Thoracic aorta (tissue), 2 donors: Measurements from ENCODE around the gene PPP1R12A. TPM values are rescaled to one million over a fixed set of nuclear protein-coding genes. Genes with fewer than 3 reads are reported as not detected.

Experiments used
- ATAC-seq: fragments of 150-250 bp; one replicate; pipeline ENCODE4 v1.8.0; 2017; ENCODE audit warnings: low read depth; ENCODE audit not compliant: insufficient number of reproducible peaks, low FRiP score
- DNase-seq: peaks from one replicate; pipeline ENCODE4 v3.0.0-alpha.2; 2020; ENCODE audit warnings: low spot score
- H3K27ac ChIP-seq, 2 donors: fragments of 200-600 bp; sonication (generic); 1 replicate in 1 of 2; 2 replicates in 1 of 2; pipeline ENCODE4 v1.5.1; 2016; ENCODE audit warnings: mild to moderate bottlenecking in 2 of 2, moderate library complexity in 2 of 2
- H3K27me3 ChIP-seq: fragments of 200-600 bp; sonication (generic); replicated peaks from 2 replicates; pipeline ENCODE4 v1.6.0; 2016; ENCODE audit warnings: mild to moderate bottlenecking; ENCODE audit not compliant: insufficient read depth
- H3K36me3 ChIP-seq: fragments of 200-600 bp; sonication (generic); one replicate; pipeline ENCODE4 v1.5.1; 2016
- H3K4me1 ChIP-seq, 2 donors: fragments of 200-600 bp; sonication (generic); 1 replicate in 1 of 2; 2 replicates in 1 of 2; pipeline versions ENCODE4 v1.5.1 to v1.6.0; 2016; ENCODE audit warnings: low read depth in 2 of 2, mild to moderate bottlenecking in 1 of 2; ENCODE audit not compliant: control insufficient read depth in 1 of 2
- H3K4me3 ChIP-seq: fragments of 200-600 bp; sonication (generic); 2 replicates; pipeline ENCODE4 v1.5.1; 2016; ENCODE audit warnings: mild to moderate bottlenecking
- H3K9me3 ChIP-seq: fragments of 200-600 bp; sonication (generic); 2 replicates; pipeline ENCODE4 v1.5.1; 2016
- CTCF ChIP-seq: fragments of 200-600 bp; sonication (generic); IDR thresholded peaks from one replicate; pipeline ENCODE4 v1.5.1; 2019; ENCODE audit warnings: antibody characterized with exemption
- total RNA-seq, 2 donors: library from RNA; depleted of rRNA; stranded (reverse); fragments of >200 nt; gene quantifications; one replicate each; pipeline versions ENCODE4 v1.1.0 to v1.2.3, GENCODE V29; 2016

PPP1R12A gene
- total RNA-seq, 2 donors from 2014 or later: 151 to 199 TPM

GRCh38 chr12:79920421-79921238 lies 14.3 kb downstream of the PPP1R12A start:
- Histone ChIP-seq H3K27ac (no peak overlapping the region), H3K9me3 (no peaks in the 10 kb centered on the region), H3K4me3 (no peak overlapping the region), H3K4me1 (peaks cover 51 to 82% of the 10 kb centered on the region in 2 donors), H3K36me3 (no peaks in the 10 kb centered on the region), H3K27me3 (no peaks in the 10 kb centered on the region)
- ATAC-seq: no peak
- TF ChIP-seq CTCF: no peak
- no peak for DNase-seq

- Histone ChIP-seq H3K27ac (no peak overlapping the region), H3K9me3 (no peaks in the 10 kb centered on the region), H3K36me3 (no peaks in the 10 kb centered on the region), H3K4me3 (no peak overlapping the region), H3K4me1 (peaks cover 52 to 83% of the 10 kb centered on the region in 2 donors), H3K27me3 (no peaks in the 10 kb centered on the region)
- ATAC-seq (no peak), DNase-seq (no peak)
- TF ChIP-seq CTCF: no peak
Observed at GRCh38 chr12:79919762-79920161, 15.1 kb downstream of the PPP1R12A start.

GRCh38 chr12:79916826-79917225 lies 18.1 kb downstream of the PPP1R12A start:
- H3K4me1 ChIP-seq: peaks cover 49 to 80% of the 10 kb centered on the region in 2 donors
- no peak overlapping the region for H3K4me3 ChIP-seq
- H3K27me3 ChIP-seq: no peaks in the 10 kb centered on the region
- DNase-seq: no peak
- H3K36me3 ChIP-seq: no peaks in the 10 kb centered on the region
- no peak for TF ChIP-seq CTCF
- H3K27ac ChIP-seq: no peak overlapping the region
- H3K9me3 ChIP-seq: no peaks in the 10 kb centered on the region
- no peak for ATAC-seq

- H3K4me1 ChIP-seq: peaks cover 59 to 87% of the 10 kb centered on the region in 2 donors
- H3K9me3 ChIP-seq: no peaks in the 10 kb centered on the region
- H3K27me3 ChIP-seq: no peaks in the 10 kb centered on the region
- DNase-seq: no peak
- no peak for TF ChIP-seq CTCF
- H3K27ac ChIP-seq: peak overlapping the region in 1 of 2 donors; percentile 42
- ATAC-seq: no peak
- peak overlapping the region; percentile 34 for H3K4me3 ChIP-seq
- H3K36me3 ChIP-seq: no peaks in the 10 kb centered on the region
Observed at GRCh38 chr12:79911889-79912656, 22.8 kb downstream of the PPP1R12A start.

GRCh38 chr12:79908366-79908765 lies 26.5 kb downstream of the PPP1R12A start:
- DNase-seq (no peak), ATAC-seq (no peak)
- Histone ChIP-seq H3K4me1 (peaks cover 52 to 77% of the 10 kb centered on the region in 2 donors), H3K4me3 (peak overlapping the region; percentile 6), H3K27ac (peak overlapping the region in 1 of 2 donors; percentile 57), H3K9me3 (no peaks in the 10 kb centered on the region), H3K27me3 (no peaks in the 10 kb centered on the region), H3K36me3 (no peaks in the 10 kb centered on the region)
- TF ChIP-seq CTCF: no peak
